H1 (cell line): ENCODE data around the gene PRRT1. TPM values are rescaled to one million over a fixed set of nuclear protein-coding genes. Genes with fewer than 3 reads are reported as not detected.

Experiments used
- BRCA1 ChIP-seq: IDR thresholded peaks from 2 replicates; pipeline ENCODE4 v1.6.1; 2012; ENCODE audit warnings: low read depth, low read length, improper control_type of control experiment
- CHD2 ChIP-seq: IDR thresholded peaks from 2 replicates; pipeline ENCODE4 v1.6.1; 2012; ENCODE audit warnings: low read length, improper control_type of control experiment
- CTCF ChIP-seq, 3 experiments: IDR thresholded peaks; 1 replicate in 2 of 3; 2 replicates in 1 of 3; pipeline versions ENCODE4 v1.5.1 to v1.6.1; 2011; ENCODE audit warnings: low read length in 3 of 3, mild to moderate bottlenecking in 3 of 3, inconsistent platforms in 2 of 3, low read depth in 1 of 3, moderate library complexity in 1 of 3; ENCODE audit not compliant: insufficient read depth in 1 of 3; ENCODE audit errors: control extremely low read depth in 1 of 3
- E2F6 ChIP-seq: IDR thresholded peaks from 2 replicates; pipeline ENCODE4 v1.6.1; 2012; ENCODE audit warnings: inconsistent platforms
- EP300 ChIP-seq, 2 experiments: IDR thresholded peaks; 1 replicate in 1 of 2; 2 replicates in 1 of 2; pipeline ENCODE4 v1.6.1; 2011 to 2012; ENCODE audit warnings: low read depth in 2 of 2, low read length in 2 of 2, mild to moderate bottlenecking in 2 of 2, borderline replicate concordance in 1 of 2, inconsistent platforms in 1 of 2, moderate library complexity in 1 of 2
- FOSL1 ChIP-seq: IDR thresholded peaks from 2 replicates; pipeline ENCODE4 v1.6.1; 2011; ENCODE audit warnings: mild to moderate bottlenecking, low read depth, low read length, moderate library complexity; ENCODE audit not compliant: insufficient read depth
- JUND ChIP-seq: IDR thresholded peaks from 2 replicates; pipeline ENCODE4 v1.6.1; 2011; ENCODE audit warnings: mild to moderate bottlenecking, improper control_type of control experiment, low read length
- KDM4A ChIP-seq: IDR thresholded peaks from one replicate; pipeline ENCODE4 v1.7.1; 2012; ENCODE audit warnings: low read depth, mild to moderate bottlenecking, moderate library complexity, low read length, inconsistent platforms; ENCODE audit not compliant: severe bottlenecking
- MAX ChIP-seq: IDR thresholded peaks from 2 replicates; pipeline ENCODE4 v1.6.1; 2012; ENCODE audit warnings: inconsistent platforms
- NANOG ChIP-seq: IDR thresholded peaks from 2 replicates; pipeline ENCODE4 v1.6.1; 2011; ENCODE audit warnings: low read length, low read depth, mild to moderate bottlenecking, inconsistent platforms; ENCODE audit not compliant: insufficient read depth, poor library complexity, severe bottlenecking
- SIX5 ChIP-seq: IDR thresholded peaks from 2 replicates; pipeline ENCODE4 v1.6.1; 2011; ENCODE audit warnings: mild to moderate bottlenecking, low read depth, low read length
- SP1 ChIP-seq: IDR thresholded peaks from 2 replicates; pipeline ENCODE4 v1.6.1; 2011; ENCODE audit warnings: low read depth, low read length
- SP4 ChIP-seq: IDR thresholded peaks from 2 replicates; pipeline ENCODE4 v1.6.1; 2012; ENCODE audit warnings: low read length, inconsistent platforms
- SUZ12 ChIP-seq: fragments of 200-600 bp; sonication (generic); IDR thresholded peaks from 2 replicates; pipeline ENCODE4 v1.6.1; 2012; ENCODE audit warnings: mild to moderate bottlenecking, inconsistent platforms, low read length, moderate library complexity, mixed read lengths
- TAF7 ChIP-seq: optimal IDR thresholded peaks from 2 replicates; pipeline ENCODE3; 2011; ENCODE audit warnings: low read depth, mild to moderate bottlenecking, inconsistent platforms, low read length, moderate library complexity, borderline replicate concordance
- TBP ChIP-seq: IDR thresholded peaks from 2 replicates; pipeline ENCODE4 v1.6.1; 2011; ENCODE audit warnings: low read depth, low read length, improper control_type of control experiment
- polyA plus RNA-seq, 7 experiments: library from polyadenylated mRNA; depleted of rRNA in 3 of 7; stranded (reverse) in 5 of 7; unstranded in 2 of 7; fragments of >200 nt in 5 of 7; fragments of 200-250 nt in 2 of 7; gene quantifications; 1 replicate in 5 of 7; 2 replicates in 1 of 7; 4 replicates in 1 of 7; pipeline versions ENCODE4 v1.2.1 to v1.2.3, GENCODE V29; 2011 to 2013; ENCODE audit warnings: missing spikeins in 2 of 7, mixed read lengths in 2 of 7
- total RNA-seq: library from RNA; stranded (reverse); fragmentation: NEBNext Ultra II Directional; extraction: Animal tissue kit (Norgen Biotek cat#: 25700); gene quantifications from 2 replicates; pipeline ENCODE4 v1.2.1, GENCODE V29; 2021

Gene PRRT1
- total and polyA plus RNA-seq, 2 of the 8 experiments (the other 6 are each of a cell fraction or from before 2014, with no cell fraction given): 0.71 to 2.8 TPM

GRCh38 chr6:32195902-32196681, 44.4 kb upstream of the PRRT1 start (continued):
- TF ChIP-seq CTCF (IDR thresholded peaks at IDR 0.05; ENCODE audit: control extremely low read depth in 1 of 3, insufficient read depth in 1 of 3, low read depth in 1 of 3, low read length in 3 of 3): peak in 1 of 3 experiments; percentile 4; a peak in 1 of 4 replicates
- TF ChIP-seq CHD2: no peak; the same call in 1 of the 2 replicates
- TF ChIP-seq JUND: peak; percentile 96
- peak; percentile 63 for TF ChIP-seq TBP
- TF ChIP-seq SUZ12: no peak
- TF ChIP-seq E2F6: peak; percentile 69
- TF ChIP-seq MAX: 0 out of 2 replicates have a peak, but pooled peaks have one; percentile 18
- peak; percentile 68 for TF ChIP-seq KDM4A
- peak; percentile 88 for TF ChIP-seq TAF7
- TF ChIP-seq BRCA1: no peak
- TF ChIP-seq SP1: peak; percentile 40; the same call in 1 of the 2 replicates
- TF ChIP-seq SIX5: no peak
- no peak for TF ChIP-seq FOSL1
- no peak for TF ChIP-seq NANOG
- no peak; the same call in 1 of the 2 replicates for TF ChIP-seq SP4
- peak; percentile 52 to 76; a peak in 2 of 3 replicates for TF ChIP-seq EP300 (IDR thresholded peaks at IDR 0.05; ENCODE audit: borderline replicate concordance in 1 of 2, low read depth in 2 of 2, low read length in 2 of 2)
